A549 (cell line): ENCODE measurements around the gene ADCY2.

ENCODE experiments used
- CEBPB ChIP-seq, 2 experiments: fragments of >200 bp in 1 of 2; sonication (Bioruptor Twin) in 1 of 2; formaldehyde crosslinking in 1 of 2; IDR thresholded peaks; 2 replicates each; pipeline ENCODE4 v1.6.1; 2012 to 2016
- CTCF ChIP-seq: fragments of >200 bp; sonication (Bioruptor Twin); formaldehyde crosslinking; IDR thresholded peaks from 3 replicates; pipeline ENCODE4 v1.5.1; 2016
- EP300 ChIP-seq, 2 experiments: fragments of >200 bp; sonication (Bioruptor Twin); formaldehyde crosslinking; IDR thresholded peaks; 2 replicates in 1 of 2; 3 replicates in 1 of 2; pipeline ENCODE4 v1.6.1; 2016 to 2017
- FOXS1 ChIP-seq: fragments of 250-450 bp; sonication (Bioruptor Pico); IDR thresholded peaks from 2 replicates; pipeline ENCODE4 v1.5.0; 2020; ENCODE audit warnings: mild to moderate bottlenecking, moderate library complexity
- HOXA7 ChIP-seq: fragments of 250-450 bp; sonication (Bioruptor Pico); IDR thresholded peaks from 2 replicates; pipeline ENCODE4 v1.5.0; 2020; ENCODE audit warnings: mild to moderate bottlenecking, moderate library complexity
- NFE2L2 ChIP-seq: fragments of 150-350 bp; conservative IDR thresholded peaks from 2 replicates; pipeline ENCODE4 v1.6.1; 2014; ENCODE audit warnings: low read length
- POLR2A ChIP-seq: IDR thresholded peaks from 2 replicates; pipeline ENCODE4 v1.6.1; 2012; ENCODE audit warnings: mild to moderate bottlenecking, low read length

- TF ChIP-seq POLR2A (no peak), CEBPB (IDR thresholded peaks at IDR 0.05) (no peak), EP300 (IDR thresholded peaks at IDR 0.05) (no peak), CTCF (no peak), FOXS1 (no peak), HOXA7 (CRISPR knock-in tag) (no peak), NFE2L2 (no peak)
Measured at GRCh38 chr5:7759257-7759871, 363.4 kb downstream of the ADCY2 start.
